OCI-LY3 (cell line): ENCODE data around the gene GRAMD1B.

Source experiments
- CTCF ChIP-seq: fragments of 200-600, 300-600 bp; sonication (generic); IDR thresholded peaks from 2 replicates; pipeline ENCODE4 v1.5.1; 2014; ENCODE audit warnings: antibody characterized with exemption, low read length, low read depth
- EZH2phosphoT487 ChIP-seq: fragments of 200-600 bp; shearing (Covaris generic); IDR thresholded peaks from 2 replicates; pipeline ENCODE4 v1.6.1; 2018; ENCODE audit warnings: antibody characterized with exemption, mixed run types, low read depth

DNA sequence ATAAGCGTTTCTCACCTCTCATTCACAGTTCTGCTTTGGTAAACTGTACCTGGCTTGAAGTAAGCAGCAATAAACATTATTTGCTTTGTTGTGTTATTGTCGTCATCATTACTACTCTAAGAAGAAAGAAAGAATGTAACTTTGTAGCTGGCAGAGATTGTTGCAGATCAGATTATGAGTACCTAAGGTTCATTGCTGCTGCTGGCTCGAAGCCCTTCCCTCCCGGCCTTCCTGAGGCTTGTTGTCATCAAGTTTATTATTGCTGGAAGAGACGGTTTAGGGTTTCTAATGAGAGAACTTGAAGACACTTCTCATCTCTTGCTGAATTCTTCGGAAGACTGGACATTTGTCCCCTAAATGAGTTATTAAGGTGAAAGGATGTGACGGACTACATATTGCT lies 101.3 kb downstream of the GRAMD1B start:
- no peak for TF ChIP-seq CTCF
- no peak for TF ChIP-seq EZH2phosphoT487
